Measurements from ENCODE around the gene LAMA2. TPM values are rescaled to one million over a fixed set of nuclear protein-coding genes. Genes with fewer than 3 reads are reported as not detected.
"Not testable (repeated sequence)": the region's sequence is repeated elsewhere in the genome, so short reads cannot be mapped to it uniquely, and the experiment has no call there.

The LAMA2 gene
- total RNA-seq, 1 donor from 2014 or later: 1.4 TPM

GRCh38 chr6:129162605-129163004 lies 279.7 kb downstream of the LAMA2 start:
- TF ChIP-seq CTCF (IDR thresholded peaks at IDR 0.05; ENCODE audit: insufficient read depth, low read length, poor library complexity, severe bottlenecking): no peak
- Histone ChIP-seq H3K4me3 (ENCODE audit: low read depth, low read length) (no peak overlapping the region), H3K36me3 (ENCODE audit: control insufficient read depth, insufficient read depth, low read length) (no peaks in the 10 kb centered on the region), H3K27me3 (ENCODE audit: control insufficient read depth, insufficient read depth, low read length) (no peaks in the 10 kb centered on the region)
- no peak for DNase-seq (ENCODE audit: low read depth)

- TF ChIP-seq CTCF (IDR thresholded peaks at IDR 0.05; ENCODE audit: insufficient read depth, low read length, poor library complexity, severe bottlenecking): no peak
- no peaks in the 10 kb centered on the region for H3K36me3 ChIP-seq (ENCODE audit: control insufficient read depth, insufficient read depth, low read length)
Measured at GRCh38 chr6:129163551-129163950, 280.6 kb downstream of the LAMA2 start.

GRCh38 chr6:129164032-129164431 lies 281.1 kb downstream of the LAMA2 start:
- DNase-seq (ENCODE audit: low read depth): no peak
- no peak for TF ChIP-seq CTCF (IDR thresholded peaks at IDR 0.05; ENCODE audit: insufficient read depth, low read length, poor library complexity, severe bottlenecking)
- Histone ChIP-seq H3K4me3 (ENCODE audit: low read depth, low read length) (no peak overlapping the region), H3K36me3 (ENCODE audit: control insufficient read depth, insufficient read depth, low read length) (no peaks in the 10 kb centered on the region), H3K27me3 (ENCODE audit: control insufficient read depth, insufficient read depth, low read length) (no peaks in the 10 kb centered on the region)

More at GRCh38 chr6:129163551-129163950, 280.6 kb downstream of the LAMA2 start:
- H3K27me3 ChIP-seq (ENCODE audit: control insufficient read depth, insufficient read depth, low read length): no peaks in the 10 kb centered on the region
- no peak overlapping the region for H3K4me3 ChIP-seq (ENCODE audit: low read depth, low read length)
- DNase-seq (ENCODE audit: low read depth): no peak

- H3K36me3 ChIP-seq (ENCODE audit: control insufficient read depth, insufficient read depth, low read length); DNase-seq (ENCODE audit: low read depth); H3K27me3 ChIP-seq (ENCODE audit: control insufficient read depth, insufficient read depth, low read length): not testable (repeated sequence)
- H3K4me3 ChIP-seq (ENCODE audit: low read depth, low read length): peak overlapping the region; percentile 39
Measured at GRCh38 chr6:129172279-129172995, 289.5 kb downstream of the LAMA2 start.

- no peak for DNase-seq (ENCODE audit: low read depth)
- Histone ChIP-seq H3K27me3 (ENCODE audit: control insufficient read depth, insufficient read depth, low read length) (no peaks in the 10 kb centered on the region), H3K4me3 (ENCODE audit: low read depth, low read length) (no peak overlapping the region), H3K36me3 (ENCODE audit: control insufficient read depth, insufficient read depth, low read length) (no peaks in the 10 kb centered on the region)
- TF ChIP-seq CTCF (IDR thresholded peaks at IDR 0.05; ENCODE audit: insufficient read depth, low read length, poor library complexity, severe bottlenecking): no peak
Measured at GRCh38 chr6:129175066-129175465, 292.1 kb downstream of the LAMA2 start.

GRCh38 chr6:129177801-129178200 lies 294.9 kb downstream of the LAMA2 start:
- Histone ChIP-seq H3K4me3 (ENCODE audit: low read depth, low read length) (no peak overlapping the region), H3K36me3 (ENCODE audit: control insufficient read depth, insufficient read depth, low read length) (no peaks in the 10 kb centered on the region), H3K27me3 (ENCODE audit: control insufficient read depth, insufficient read depth, low read length) (no peaks in the 10 kb centered on the region)
- no peak for DNase-seq (ENCODE audit: low read depth)
- TF ChIP-seq CTCF (IDR thresholded peaks at IDR 0.05; ENCODE audit: insufficient read depth, low read length, poor library complexity, severe bottlenecking): no peak

Data from kidney epithelial cell (primary cell).